Small intestine (tissue), 7 donors: ENCODE data around the gene ADCY7. TPM values are rescaled to one million over a fixed set of nuclear protein-coding genes. Genes with fewer than 3 reads are reported as not detected.

Source experiments
- DNase-seq, 2 donors: peaks; one replicate each; pipeline versions ENCODE4 v3.0.0 to v3.0.0-alpha.2; 2013
- FAIRE-seq: peaks from 2 replicates; lab custom pipeline; 2012; peaks lifted over from hg19 to GRCh38; lab: Jason Lieb, UNC
- H3K27ac ChIP-seq, 3 donors: one replicate each; pipeline ENCODE4 v1.5.1; 2013; ENCODE audit warnings: low read length in 2 of 3, mild to moderate bottlenecking in 2 of 3, control low read depth in 1 of 3, inconsistent platforms in 1 of 3, low read depth in 1 of 3, moderate library complexity in 1 of 3
- H3K27me3 ChIP-seq, 3 donors: one replicate each; pipeline ENCODE4 v1.6.1; 2013; ENCODE audit warnings: low read length in 3 of 3, inconsistent platforms in 1 of 3; ENCODE audit not compliant: control insufficient read depth in 3 of 3, insufficient read depth in 3 of 3
- H3K36me3 ChIP-seq, 3 donors: one replicate each; pipeline ENCODE4 v1.6.1; 2013; ENCODE audit warnings: low read length in 3 of 3, inconsistent platforms in 1 of 3, low read depth in 1 of 3, mild to moderate bottlenecking in 1 of 3, moderate library complexity in 1 of 3; ENCODE audit not compliant: control insufficient read depth in 3 of 3, insufficient read depth in 2 of 3
- H3K4me1 ChIP-seq, 3 donors: one replicate each; pipeline ENCODE4 v1.6.1; 2013; ENCODE audit warnings: low read length in 2 of 3, inconsistent platforms in 1 of 3, low read depth in 1 of 3, mild to moderate bottlenecking in 1 of 3, moderate library complexity in 1 of 3; ENCODE audit not compliant: control insufficient read depth in 3 of 3, insufficient read depth in 2 of 3
- H3K4me3 ChIP-seq, 3 donors: one replicate each; pipeline ENCODE4 v1.5.1; 2013; ENCODE audit warnings: low read length in 3 of 3, control low read depth in 1 of 3, inconsistent platforms in 1 of 3, low read depth in 1 of 3, mild to moderate bottlenecking in 1 of 3, moderate library complexity in 1 of 3
- H3K9me3 ChIP-seq, 2 donors: one replicate each; pipeline ENCODE4 v1.6.1; 2013; ENCODE audit warnings: low read depth in 1 of 2, low read length in 1 of 2; ENCODE audit not compliant: control insufficient read depth in 2 of 2, insufficient read depth in 1 of 2
- WGBS, 3 donors: extraction: QIAGEN DNeasy Blood & Tissue Kit; methylation state at CpG; one replicate each; pipeline ENCODE4 v1.1.7; 2013; 5-methylcytosine and 5-hydroxymethylcytosine counted together
- polyA plus RNA-seq, 4 donors: library from polyadenylated mRNA; stranded (reverse) in 3 of 4; unstranded in 1 of 4; fragments of 200-250 nt in 3 of 4; fragments of 120-200 nt in 1 of 4; gene quantifications; one replicate each; pipeline versions ENCODE4 v1.2.1 to v1.2.3, GENCODE V29; 2013
- donor health status: healthy with polysubstance abuse.
- donor health status: control.
- donor health status: control.
- donor health status: Bipolar disorder and iron deficiency.
- donor health status: healthy.

ADCY7 gene
- polyA plus RNA-seq, 4 donors = 0.45 to 7.3 (median 3.4) TPM

- no peaks in the 10 kb centered on the region for H3K27me3 ChIP-seq
- no peaks in the 10 kb centered on the region for H3K4me1 ChIP-seq
- no peak overlapping the region for H3K27ac ChIP-seq
- no peaks in the 10 kb centered on the region for H3K9me3 ChIP-seq
- H3K4me3 ChIP-seq = no peak overlapping the region
- FAIRE-seq (no peak), DNase-seq (no peak)
- 87 to 89% (median 88%) methylated on average over 22 of the region's 22 CpGs for WGBS, 3 donors
- peaks cover 8 to 52% (median 14%) of the 10 kb centered on the region in 3 donors for H3K36me3 ChIP-seq
Observed at GRCh38 chr16:50311891-50312501, 45.6 kb downstream of the ADCY7 start.

- H3K27me3 ChIP-seq = no peaks in the 10 kb centered on the region
Observed at GRCh38 chr16:50313596-50314478, 47.5 kb downstream of the ADCY7 start.

GRCh38 chr16:50314665-50315064 is 48.3 kb downstream of the ADCY7 start:
- no peak for FAIRE-seq
- Histone ChIP-seq H3K27me3 (no peaks in the 10 kb centered on the region), H3K4me1 (no peaks in the 10 kb centered on the region), H3K4me3 (no peak overlapping the region), H3K9me3 (no peaks in the 10 kb centered on the region), H3K27ac (no peak overlapping the region), H3K36me3 (peaks cover 12 to 52% (median 22%) of the 10 kb centered on the region in 3 donors)
- DNase-seq = no peak
- WGBS, 3 donors = 88 to 93% (median 90%) methylated on average over 8 of the region's 8 CpGs

More at GRCh38 chr16:50313596-50314478, 47.5 kb downstream of the ADCY7 start:
- 78 to 89% (median 82%) methylated on average over 31 of the region's 31 CpGs for WGBS, 3 donors
- Histone ChIP-seq H3K4me3 (no peak overlapping the region), H3K27ac (no peak overlapping the region), H3K4me1 (no peaks in the 10 kb centered on the region), H3K36me3 (peaks cover 10 to 55% (median 19%) of the 10 kb centered on the region in 3 donors), H3K9me3 (no peaks in the 10 kb centered on the region)
- no peak for DNase-seq
- no peak for FAIRE-seq

GRCh38 chr16:50315346-50315997 is 49.1 kb downstream of the ADCY7 start:
- DNase-seq (no peak), FAIRE-seq (no peak)
- Histone ChIP-seq H3K27ac (no peak overlapping the region), H3K4me3 (no peak overlapping the region), H3K9me3 (no peaks in the 10 kb centered on the region), H3K36me3 (peaks cover 17 to 54% (median 26%) of the 10 kb centered on the region in 3 donors), H3K4me1 (no peaks in the 10 kb centered on the region), H3K27me3 (no peaks in the 10 kb centered on the region)
- 87 to 94% (median 91%) methylated on average over 15 of the region's 15 CpGs for WGBS, 3 donors

GRCh38 chr16:50316102-50316847 is 49.9 kb downstream of the ADCY7 start:
- no peaks in the 10 kb centered on the region for H3K9me3 ChIP-seq
- FAIRE-seq = no peak
- whole genome bisulfite sequencing, 3 donors = 89 to 93% (median 93%) methylated on average over 12 of the region's 12 CpGs
- H3K4me1 ChIP-seq = no peaks in the 10 kb centered on the region
- no peaks in the 10 kb centered on the region for H3K27me3 ChIP-seq
- peaks cover 17 to 54% (median 31%) of the 10 kb centered on the region in 3 donors for H3K36me3 ChIP-seq
- H3K27ac ChIP-seq = no peak overlapping the region
- no peak overlapping the region for H3K4me3 ChIP-seq
- no peak for DNase-seq

GRCh38 chr16:50316848-50317630 is 50.7 kb downstream of the ADCY7 start:
- Histone ChIP-seq H3K9me3 (no peaks in the 10 kb centered on the region), H3K27ac (no peak overlapping the region), H3K4me1 (no peaks in the 10 kb centered on the region), H3K36me3 (peaks cover 17 to 49% (median 31%) of the 10 kb centered on the region in 3 donors), H3K4me3 (no peak overlapping the region), H3K27me3 (no peaks in the 10 kb centered on the region)
- 77 to 90% (median 84%) methylated on average over 10 of the region's 10 CpGs for WGBS, 3 donors
- FAIRE-seq (no peak), DNase-seq (no peak)

- Histone ChIP-seq H3K9me3 (no peaks in the 10 kb centered on the region), H3K4me1 (no peaks in the 10 kb centered on the region), H3K27ac (no peak overlapping the region), H3K4me3 (no peak overlapping the region), H3K36me3 (peaks cover 20 to 37% (median 31%) of the 10 kb centered on the region in 3 donors), H3K27me3 (no peaks in the 10 kb centered on the region)
- FAIRE-seq (no peak), DNase-seq (no peak)
- WGBS, 3 donors = 91 to 93% (median 93%) methylated on average over 9 of the region's 9 CpGs
Observed at GRCh38 chr16:50318796-50319578, 52.6 kb downstream of the ADCY7 start.
